NCI-H1105 (cell line): ENCODE results near the gene MAP2K2.
"Not testable (repeated sequence)": the region's sequence is repeated elsewhere in the genome, so short reads cannot be mapped to it uniquely, and the experiment has no call there.

Source experiments
- DNase-seq: peaks from one replicate; lab custom pipeline; 2025; lab: John Stamatoyannopoulos, UW

MAP2K2 gene

GRCh38 chr19:4123615-4124568 lies at the start of gene MAP2K2:
MAP2K2 (minus strand) TSS chr19:4124122; CDS start chr19:4123875, 247 bp downstream.
- peak; percentile 93 for DNase-seq

GRCh38 chr19:4172861-4173473 lies 49.0 kb upstream of the MAP2K2 start:
- DNase-seq: peak; percentile 31

DNA sequence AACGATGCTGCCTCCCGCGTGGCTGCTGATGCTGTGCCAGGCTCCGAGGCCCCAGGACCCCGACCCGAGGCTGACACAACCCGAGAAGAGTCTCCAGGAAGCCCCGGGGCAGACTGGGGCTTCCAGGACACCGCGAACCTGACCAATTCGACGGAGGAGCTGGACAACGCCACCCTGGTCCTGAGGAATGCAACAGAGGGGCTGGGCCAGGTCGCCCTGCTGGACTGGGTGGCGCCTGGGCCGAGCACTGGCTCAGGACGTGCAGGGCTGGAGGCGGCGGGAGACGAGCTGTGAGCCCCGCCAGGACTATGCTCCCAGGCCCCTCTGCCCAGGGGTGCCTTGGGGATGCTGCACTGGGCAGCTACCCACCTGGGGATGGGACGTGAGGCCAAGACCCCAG lies 47.8 kb upstream of the MAP2K2 start:
- no peak for DNase-seq

DNA sequence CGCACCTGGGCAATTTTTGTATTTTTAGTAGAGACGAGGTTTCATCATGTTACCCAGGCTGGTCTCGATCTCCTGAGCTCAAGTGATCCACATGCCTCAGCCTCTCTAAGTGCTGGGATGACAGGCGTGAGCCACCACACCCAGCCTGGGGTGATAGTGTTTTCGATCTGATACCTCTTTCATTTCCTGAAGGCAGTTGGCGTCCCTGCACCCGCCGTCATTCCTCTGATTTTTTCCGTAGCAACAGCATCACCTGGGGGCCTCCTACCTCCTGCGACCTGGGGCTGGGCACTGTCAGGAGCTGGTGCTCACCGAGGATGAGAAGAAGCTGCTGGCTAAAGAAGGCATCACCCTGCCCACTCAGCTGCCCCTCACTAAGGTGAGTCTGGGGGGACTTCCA lies 40.3 kb upstream of the MAP2K2 start:
- no peak for DNase-seq

DNA sequence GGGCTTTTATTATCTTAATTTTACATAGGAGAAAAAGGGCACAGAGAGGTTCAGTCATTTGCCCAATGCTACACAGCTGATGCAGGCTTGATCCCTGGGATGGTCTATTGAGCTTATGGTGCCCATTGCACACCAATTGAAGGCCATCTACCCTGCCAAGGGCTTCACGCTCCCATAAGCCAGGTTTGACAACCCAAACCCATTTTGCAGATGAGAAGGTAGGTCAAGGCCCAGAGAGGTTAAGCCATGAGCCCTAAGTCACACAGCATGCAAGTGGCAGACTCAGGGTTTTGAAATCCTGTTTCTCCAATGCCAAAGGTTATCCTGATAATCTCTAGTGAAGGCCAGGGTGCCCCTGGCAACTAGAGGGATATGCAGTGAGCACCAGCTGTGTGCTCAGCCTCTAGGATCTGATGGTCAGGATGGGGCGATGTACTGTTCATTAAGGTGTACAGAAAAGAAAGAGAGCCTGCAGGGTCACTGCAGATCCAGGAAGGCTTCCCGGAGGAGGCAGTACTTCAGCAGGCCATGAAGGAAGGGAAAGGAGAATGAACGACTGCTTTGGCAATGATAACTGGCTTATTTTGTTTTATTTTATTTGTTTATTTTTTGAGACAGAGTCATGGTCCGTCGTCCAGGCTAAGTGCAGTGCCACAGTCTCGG lies 37.6 kb upstream of the MAP2K2 start:
- DNase-seq: no peak

- not testable (repeated sequence) for DNase-seq
Observed at GRCh38 chr19:4157971-4158370, 34.0 kb upstream of the MAP2K2 start.

GRCh38 chr19:4157164-4157563 lies 33.2 kb upstream of the MAP2K2 start:
- DNase-seq: no peak

GRCh38 chr19:4154571-4155312 lies 30.8 kb upstream of the MAP2K2 start:
- DNase-seq: no peak

DNA sequence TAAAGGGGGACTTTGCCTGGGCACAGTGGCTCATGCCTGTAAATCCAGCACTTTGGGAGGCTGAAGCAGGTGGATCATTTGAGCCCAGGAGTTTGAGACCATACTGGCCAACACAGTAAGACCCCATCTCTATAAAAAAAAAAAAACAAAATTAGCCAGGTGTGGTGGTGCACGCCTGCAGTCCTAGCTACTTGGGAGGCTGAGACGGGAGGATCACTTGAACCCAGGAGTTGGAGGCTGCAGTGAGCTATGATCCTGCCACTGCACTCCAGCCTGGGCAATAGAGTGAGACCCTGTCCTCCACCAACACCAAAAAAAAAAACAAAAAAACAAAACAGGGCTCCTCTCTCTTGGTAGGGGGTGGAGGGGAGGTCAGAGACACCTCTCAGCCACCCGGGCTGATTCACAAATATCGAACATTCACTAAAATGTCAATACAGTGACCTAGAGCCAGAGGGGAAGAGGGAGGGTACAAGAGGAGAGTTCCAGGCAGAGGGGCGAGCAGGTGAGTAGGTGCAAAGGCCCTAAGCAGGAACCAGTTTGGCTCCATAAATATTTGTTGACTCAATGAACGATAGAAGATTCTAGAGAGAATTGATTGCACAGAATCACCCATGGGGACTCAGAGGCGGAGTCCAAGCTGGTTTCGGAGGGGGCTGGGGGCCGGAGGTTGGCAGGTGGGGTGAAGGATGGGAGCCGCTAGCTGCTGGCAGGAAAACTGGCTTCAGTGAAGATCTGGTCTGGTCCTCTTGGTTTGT lies 28.5 kb upstream of the MAP2K2 start:
- DNase-seq: no peak

DNA sequence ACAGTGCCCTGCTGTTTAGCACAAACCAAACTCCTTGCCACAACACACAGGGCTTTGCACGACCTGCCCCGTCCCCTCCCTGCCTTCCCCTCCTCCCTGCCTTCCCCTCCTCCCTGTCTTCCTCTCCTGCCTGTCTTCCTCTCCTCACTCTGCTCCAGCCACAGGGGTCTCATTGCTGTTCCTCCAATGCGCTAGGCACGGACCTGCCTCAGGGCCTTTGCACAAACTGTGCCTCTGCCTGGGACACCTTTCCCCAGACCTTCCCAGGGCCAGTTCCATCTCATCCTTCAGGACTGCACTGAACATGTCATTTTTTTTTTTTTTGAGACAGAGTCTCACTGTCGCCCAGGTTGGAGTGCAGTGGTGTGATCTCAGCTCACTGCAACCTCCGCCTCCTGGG lies 27.7 kb upstream of the MAP2K2 start:
- no peak for DNase-seq

- DNase-seq: no peak
Observed at GRCh38 chr19:4149518-4150288, 25.8 kb upstream of the MAP2K2 start.

DNA sequence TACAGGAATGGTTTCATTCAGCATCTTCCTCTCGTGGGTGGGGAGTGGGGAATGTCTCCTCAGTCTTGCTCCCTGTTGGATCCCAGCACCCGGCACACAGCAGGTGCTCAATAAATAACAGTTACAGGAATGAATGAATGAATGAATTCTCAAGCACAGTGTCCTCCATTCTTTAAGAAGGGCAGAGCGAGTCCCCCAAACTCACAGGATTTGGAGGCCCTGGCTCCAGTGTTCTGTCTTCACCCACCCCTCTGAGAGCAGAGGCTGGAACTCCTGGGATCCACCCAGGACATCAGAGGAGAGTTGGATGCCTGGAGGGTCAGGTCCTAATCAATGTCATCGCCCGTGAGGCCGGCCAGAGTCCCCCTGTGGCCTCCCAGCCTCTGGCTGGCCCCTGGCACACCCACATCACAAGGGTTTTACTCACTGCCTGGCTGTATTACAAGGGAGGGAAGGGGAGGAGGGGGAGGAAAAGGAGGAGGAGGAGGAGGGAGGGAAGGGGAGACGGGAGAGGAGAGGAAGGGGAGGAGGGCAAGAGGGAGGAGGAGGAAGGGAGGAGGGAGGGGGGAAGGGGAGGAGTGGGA lies 20.8 kb upstream of the MAP2K2 start:
- DNase-seq: no peak

- DNase-seq: not testable (repeated sequence)
Observed at GRCh38 chr19:4142916-4143315, 19.0 kb upstream of the MAP2K2 start.

DNA sequence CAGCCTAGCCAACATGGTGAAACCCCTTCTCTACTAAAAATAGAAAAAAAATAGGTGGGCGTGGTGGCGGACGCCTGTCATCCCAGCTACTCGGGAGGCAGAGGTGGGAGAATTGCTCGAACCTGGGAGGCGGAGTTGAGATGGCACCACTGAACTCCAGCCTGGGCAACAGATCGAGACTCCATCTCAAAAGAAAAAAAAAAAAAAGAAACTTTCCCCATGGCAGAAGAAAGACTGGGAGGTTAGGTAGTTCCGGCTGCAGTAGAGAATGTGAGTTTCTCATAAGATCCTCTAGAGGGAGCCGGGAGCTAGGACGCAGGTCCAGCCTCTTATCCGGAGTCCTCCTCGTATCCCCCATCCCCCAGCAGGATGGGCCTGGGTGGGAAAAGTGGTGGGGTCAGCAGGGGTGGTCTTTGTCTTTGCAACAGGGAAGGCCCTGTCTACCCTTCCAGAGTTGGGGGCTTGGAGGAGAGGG lies 16.4 kb upstream of the MAP2K2 start:
- DNase-seq: peak; percentile 56

- DNase-seq: no peak
Observed at GRCh38 chr19:4139614-4140236, 15.8 kb upstream of the MAP2K2 start.

GRCh38 chr19:4138445-4138844 lies 14.5 kb upstream of the MAP2K2 start:
- DNase-seq: no peak

- DNase-seq: no peak
Observed at GRCh38 chr19:4136680-4137088, 12.8 kb upstream of the MAP2K2 start.

DNA sequence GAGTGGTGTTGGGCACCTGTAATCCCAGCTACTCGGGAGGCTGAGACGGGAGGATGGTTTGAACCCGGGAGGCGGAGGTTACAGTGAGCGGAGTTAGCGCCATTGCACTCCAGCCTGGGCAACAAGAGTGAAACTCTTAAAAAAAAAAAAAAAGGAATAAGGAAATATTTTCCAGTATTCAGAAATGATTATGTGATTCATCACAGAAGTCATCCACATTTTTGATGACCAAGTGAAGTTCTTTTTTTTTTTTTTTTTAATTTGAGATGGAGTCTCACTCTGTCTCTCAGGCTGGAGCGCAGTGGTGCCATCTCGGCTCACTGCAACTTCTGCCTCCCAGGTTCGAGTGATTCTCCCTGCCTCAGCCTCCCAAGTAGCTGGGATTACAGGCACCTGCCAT lies 11.5 kb upstream of the MAP2K2 start:
- not testable (repeated sequence) for DNase-seq

DNA sequence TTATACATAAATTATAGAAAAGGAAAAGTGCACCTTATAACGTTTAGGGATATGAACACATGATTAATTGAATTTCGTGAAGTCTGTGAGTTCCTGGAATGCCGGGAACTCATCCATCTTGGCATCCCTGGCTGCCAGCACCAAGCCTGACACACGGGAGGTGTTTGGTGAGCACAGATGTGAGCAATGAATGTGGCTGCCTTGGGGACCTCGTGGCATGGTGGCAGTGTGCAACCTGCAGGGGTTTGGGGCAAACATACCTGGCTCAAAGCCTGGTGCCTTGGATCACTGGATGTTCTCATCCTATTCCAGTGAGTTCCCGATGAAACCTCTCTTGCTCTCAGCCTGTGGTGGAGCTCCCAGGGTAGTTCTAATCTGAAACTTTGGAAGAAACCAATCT lies 10.4 kb upstream of the MAP2K2 start:
- DNase-seq: no peak
